HG03558 (cell line): ENCODE measurements around the gene ADAMTSL5.
"Not testable (repeated sequence)": the region's sequence is repeated elsewhere in the genome, so short reads cannot be mapped to it uniquely, and the experiment has no call there.

Source experiments
- ATAC-seq: cut with Tn5 transposase; IDR thresholded peaks from one replicate; pipeline ENCODE4 v1.9.1; 2021; ENCODE audit warnings: moderate number of reproducible peaks; ENCODE audit not compliant: unreplicated experiment; ENCODE audit errors: extremely low read depth

Gene ADAMTSL5

GRCh38 chr19:1531587-1531986 lies 18.8 kb upstream of the ADAMTSL5 start:
- no peak for ATAC-seq

DNA sequence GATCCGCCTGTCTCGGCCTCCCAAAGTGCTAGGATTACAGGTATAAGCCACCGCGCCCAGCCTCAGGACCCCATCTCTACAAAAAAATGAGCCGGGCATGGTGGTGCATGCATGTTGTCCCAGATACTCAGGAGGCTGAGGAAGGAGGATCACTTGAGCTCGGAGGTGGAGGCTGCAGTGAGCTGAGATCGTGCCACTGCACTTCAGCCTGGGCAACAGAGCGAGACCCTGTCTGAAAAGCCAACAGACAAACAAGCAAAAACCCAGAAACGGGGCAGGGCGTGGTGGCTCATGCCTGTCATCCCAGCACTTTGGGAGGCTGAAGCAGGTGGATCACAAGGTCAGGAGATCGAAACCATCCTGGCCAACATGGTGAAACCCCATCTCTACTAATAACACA lies 18.0 kb upstream of the ADAMTSL5 start:
- ATAC-seq, result not testable (repeated sequence)

GRCh38 chr19:1529430-1529816 lies 16.6 kb upstream of the ADAMTSL5 start:
- no peak for ATAC-seq

DNA sequence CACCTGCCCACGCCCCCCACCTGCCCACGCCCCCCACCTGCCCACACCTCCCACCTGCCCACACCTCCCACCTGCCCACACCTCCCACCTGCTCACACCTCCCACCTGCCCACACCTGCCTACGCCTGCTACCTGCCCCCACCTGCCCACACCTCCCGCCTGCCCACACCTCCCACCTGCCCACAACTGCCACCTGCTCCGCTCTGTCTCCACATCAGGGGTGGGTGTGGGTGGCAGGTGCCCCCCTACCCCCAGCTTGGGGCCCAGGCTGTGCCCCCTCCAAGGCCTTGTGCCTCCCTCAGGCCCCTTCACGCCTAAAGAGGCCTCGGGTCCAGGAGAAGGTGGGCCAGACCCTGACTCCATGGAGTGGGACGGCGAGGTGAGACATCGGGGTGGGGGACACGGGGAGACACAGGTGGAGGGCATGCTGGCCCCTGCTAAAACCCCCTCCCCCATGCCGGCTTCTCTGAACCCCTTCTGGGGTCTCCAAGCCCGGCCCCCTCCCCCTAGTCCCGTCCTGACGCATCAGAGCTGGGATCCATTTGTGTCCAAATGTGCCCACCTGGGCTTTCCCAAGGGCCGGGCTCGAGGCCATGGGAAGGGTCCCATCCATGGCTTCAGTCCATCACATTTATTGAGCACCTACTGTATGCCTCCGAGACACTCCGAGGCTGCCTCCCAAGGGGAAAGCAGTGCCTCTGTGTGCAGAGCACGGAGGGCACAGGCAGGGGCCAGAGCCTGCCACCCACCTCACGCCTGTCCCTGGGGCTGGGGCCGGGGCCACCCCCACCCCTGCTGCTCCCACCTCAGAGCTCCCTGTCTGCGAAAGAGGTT lies 16.0 kb upstream of the ADAMTSL5 start:
- no peak for ATAC-seq

GRCh38 chr19:1527650-1528309 lies 15.0 kb upstream of the ADAMTSL5 start:
- ATAC-seq, result no peak

- ATAC-seq, result no peak
These were observed 14.3 kb upstream of the ADAMTSL5 start for GRCh38 chr19:1526979-1527649.

DNA sequence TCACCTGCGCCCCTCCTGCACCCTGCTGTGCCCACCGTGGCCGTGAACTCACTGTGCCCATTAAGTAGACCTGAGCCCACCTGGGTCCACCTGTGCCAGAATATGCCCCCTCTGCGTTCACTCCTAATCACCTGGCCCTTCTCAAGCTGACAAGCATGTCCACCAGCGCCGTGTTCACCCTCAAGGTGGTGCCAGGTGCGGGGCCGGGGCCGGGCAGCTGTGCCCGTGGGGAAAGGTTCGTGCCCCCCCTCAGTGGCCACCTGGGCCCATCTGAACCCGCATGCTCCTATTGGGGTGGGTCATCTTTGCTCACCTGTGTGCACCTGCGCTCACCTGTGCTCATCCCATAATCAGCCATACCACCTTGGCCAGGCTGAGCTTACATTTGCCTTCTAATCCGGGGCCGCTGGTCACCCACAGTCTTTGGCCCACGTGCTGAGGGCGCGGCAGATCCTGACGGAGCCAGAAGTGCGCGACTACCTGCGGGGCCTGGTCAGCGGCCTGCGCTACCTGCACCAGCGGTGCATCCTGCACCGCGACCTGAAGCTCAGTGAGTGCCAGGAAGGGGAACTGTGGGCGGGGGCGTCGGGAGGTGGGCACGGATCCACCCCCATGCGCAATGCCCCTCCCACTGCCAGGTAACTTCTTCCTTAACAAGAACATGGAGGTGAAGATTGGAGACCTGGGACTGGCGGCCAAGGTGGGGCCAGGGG lies 13.4 kb upstream of the ADAMTSL5 start:
- ATAC-seq, result no peak

GRCh38 chr19:1525343-1525742 lies 12.5 kb upstream of the ADAMTSL5 start:
- no peak for ATAC-seq

DNA sequence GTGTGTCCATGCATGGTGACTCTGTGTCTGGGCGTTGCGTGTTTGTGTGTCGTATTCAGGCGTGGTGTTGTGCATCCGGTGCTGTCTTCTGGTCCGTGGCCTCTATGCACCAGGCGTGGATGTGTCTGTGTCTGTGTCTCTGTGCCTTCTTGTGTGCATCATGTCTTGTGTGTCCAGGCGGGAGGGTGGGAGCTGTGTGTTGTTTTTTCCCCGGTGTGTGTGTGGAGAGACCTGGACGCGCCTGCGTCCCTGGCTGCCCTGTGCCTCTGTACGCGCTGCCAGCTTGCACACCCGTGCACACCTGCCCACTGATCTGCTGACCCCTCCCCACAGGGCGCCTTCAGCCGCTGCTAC lies 12.1 kb upstream of the ADAMTSL5 start:
- no peak for ATAC-seq

DNA sequence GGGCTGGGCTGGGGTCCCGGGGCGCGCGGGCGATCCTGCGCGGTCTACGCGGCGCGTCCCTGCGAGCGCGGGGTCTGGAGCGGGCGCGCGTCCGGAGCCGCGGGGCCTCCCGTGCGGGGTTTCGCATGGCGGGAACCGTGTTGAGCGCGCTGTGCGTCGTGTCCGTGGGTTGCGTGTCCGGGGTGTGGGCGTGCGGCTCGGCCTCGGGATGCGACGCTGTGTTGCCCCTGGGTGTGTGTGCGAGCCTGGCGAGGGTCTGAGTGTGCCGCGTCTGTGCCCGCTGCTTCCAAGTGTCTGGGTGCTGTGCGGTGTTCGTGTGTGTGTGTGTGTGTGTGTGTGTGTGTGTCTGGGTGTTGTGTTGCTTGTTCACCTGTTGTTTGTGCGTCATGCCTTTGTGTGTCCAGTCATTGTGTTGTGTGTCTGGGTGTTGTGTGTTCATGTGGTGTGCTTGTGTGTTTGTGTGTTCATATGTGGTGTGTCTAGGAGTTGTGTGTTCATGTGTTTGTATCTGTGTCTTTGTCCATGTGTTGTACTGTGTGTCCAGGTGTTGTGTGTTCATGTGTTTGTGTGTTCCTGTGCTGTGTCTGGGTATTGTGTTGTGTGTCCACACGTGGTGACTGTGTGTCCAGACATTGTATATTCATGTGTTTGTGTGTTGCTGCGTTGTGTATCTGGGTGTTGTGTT lies 11.6 kb upstream of the ADAMTSL5 start:
- no peak for ATAC-seq

DNA sequence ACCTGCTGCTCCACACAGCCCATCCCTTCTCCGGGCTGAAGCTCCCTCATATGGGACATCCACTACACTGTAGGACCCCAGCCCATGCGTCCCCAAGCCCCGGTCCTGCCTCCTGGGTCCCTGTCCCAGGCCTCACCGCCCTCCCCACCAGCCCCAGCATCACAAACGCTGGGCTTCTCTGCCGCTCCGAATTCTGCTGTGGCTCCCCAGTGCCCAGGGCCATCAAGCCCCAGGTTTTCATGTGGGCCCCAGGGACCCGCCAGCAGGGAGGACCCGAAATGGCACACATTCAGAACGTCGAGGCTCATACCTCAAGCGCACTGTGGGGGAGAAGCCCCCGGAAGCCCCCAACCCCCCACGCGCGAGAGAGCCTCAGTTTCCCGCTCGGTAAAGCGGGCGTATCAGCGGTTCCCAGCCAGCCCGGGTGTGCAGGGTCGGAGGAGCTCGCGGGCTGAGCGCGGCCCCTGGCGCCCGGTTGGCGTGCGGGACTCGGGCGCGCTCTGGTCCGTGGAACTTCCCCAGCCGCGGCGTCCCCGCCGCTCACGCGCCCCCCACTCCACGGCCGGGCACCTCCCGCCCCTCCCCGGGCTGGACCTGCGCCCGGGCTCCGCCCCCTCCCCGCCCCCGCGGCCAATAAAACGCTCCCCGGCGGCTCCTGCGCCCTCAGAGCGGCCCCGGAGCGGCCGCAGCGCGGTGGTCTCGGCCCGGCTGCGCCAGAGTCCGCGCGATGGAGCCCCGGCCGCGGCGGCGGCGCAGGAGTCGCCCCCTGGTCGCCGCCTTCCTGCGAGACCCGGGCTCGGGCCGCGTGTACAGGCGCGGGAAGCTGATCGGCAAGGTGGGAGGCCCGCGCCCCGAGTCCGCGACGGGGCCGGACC lies 10.8 kb upstream of the ADAMTSL5 start, which contains the start of gene PLK5:
PLK5 (plus strand) TSS at position 666 of the 875 bp plus-strand sequence. CDS start 2,920 bp downstream, outside the sequence.
- no peak for ATAC-seq

- ATAC-seq, result no peak
These were observed 10.0 kb upstream of the ADAMTSL5 start for GRCh38 chr19:1522838-1523237.

GRCh38 chr19:1522061-1522460 lies 9.2 kb upstream of the ADAMTSL5 start:
- no peak for ATAC-seq

DNA sequence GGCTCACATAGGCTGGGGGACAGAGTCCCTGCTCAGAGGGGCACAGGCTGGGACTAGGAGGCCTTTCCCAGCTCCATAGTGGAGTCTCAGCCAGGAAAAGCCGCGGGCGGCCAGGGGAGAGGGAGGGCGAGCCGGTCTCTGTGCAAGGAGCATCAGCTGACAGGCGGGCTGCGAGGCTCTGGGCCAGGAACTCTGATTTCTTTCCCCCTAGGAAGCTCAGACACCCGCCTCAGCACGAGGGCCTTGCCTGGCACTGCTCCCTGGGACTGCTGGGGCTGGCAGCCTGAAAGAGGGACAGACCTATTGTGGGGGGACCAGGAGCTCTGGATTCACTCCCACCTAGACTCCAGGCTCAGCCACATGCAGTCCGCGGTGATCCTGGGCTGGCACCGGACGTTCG lies 8.8 kb upstream of the ADAMTSL5 start:
- ATAC-seq, result no peak

DNA sequence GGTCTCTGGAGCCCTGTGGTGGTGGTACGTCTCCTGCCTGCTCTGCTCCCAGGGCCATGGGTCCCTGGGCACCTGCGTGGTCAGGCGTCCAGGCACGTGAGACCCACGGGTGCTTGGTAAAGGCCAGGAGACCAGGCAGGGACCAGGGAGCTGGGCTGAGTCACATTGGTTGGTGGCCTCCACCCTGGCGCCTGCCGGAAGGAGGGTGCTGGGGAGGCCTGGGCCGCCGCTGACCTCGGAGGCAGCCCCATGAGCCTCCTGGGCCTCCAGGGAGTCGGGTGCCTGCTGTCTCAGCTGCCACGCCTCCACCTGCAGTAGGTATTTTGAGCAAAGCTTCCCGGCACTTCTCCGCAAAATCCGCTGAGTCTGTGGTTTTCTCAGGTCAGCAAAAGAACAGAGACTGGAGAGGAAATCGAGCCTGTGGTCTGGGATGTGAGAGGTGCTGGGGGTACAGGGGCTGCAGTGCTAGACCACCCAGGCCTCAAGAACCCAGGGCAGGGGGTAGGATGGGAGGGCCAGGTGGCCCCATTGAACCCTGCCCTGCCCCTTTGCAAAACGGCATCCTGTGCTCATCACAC lies 7.5 kb upstream of the ADAMTSL5 start:
- no peak for ATAC-seq

GRCh38 chr19:1519802-1520201 lies 7.0 kb upstream of the ADAMTSL5 start:
- ATAC-seq, result not testable (repeated sequence)

- no peak for ATAC-seq
These were observed 5.7 kb upstream of the ADAMTSL5 start for GRCh38 chr19:1518471-1518870.

- ATAC-seq, result no peak
These were observed 3.6 kb upstream of the ADAMTSL5 start for GRCh38 chr19:1516395-1516753.
